Thymus (tissue), 11 donors: ENCODE measurements around the gene ENTREP3. TPM values are rescaled to one million over a fixed set of nuclear protein-coding genes. Genes with fewer than 3 reads are reported as not detected.
A peak's percentile ranks its signal among the peaks of the same experiment; 100 is the strongest.
"Not testable (repeated sequence)": the region's sequence is repeated elsewhere in the genome, so short reads cannot be mapped to it uniquely, and the experiment has no call there.

Experiments used
- DNase-seq, 9 donors: peaks; one replicate each; pipeline ENCODE4 v3.0.0-alpha.2; 2013; ENCODE audit warnings: low spot score in 9 of 9, low read depth in 6 of 9, missing footprints in 1 of 9
- H3K27ac ChIP-seq, 2 donors: one replicate each; pipeline ENCODE4 v1.5.1; 2013; ENCODE audit warnings: control low read depth in 1 of 2, low read depth in 1 of 2, low read length in 1 of 2, mild to moderate bottlenecking in 1 of 2, moderate library complexity in 1 of 2
- H3K27me3 ChIP-seq, 2 donors: one replicate each; pipeline ENCODE4 v1.5.1; 2013; ENCODE audit warnings: low read length in 1 of 2; ENCODE audit not compliant: control insufficient read depth in 2 of 2, insufficient read depth in 1 of 2
- H3K36me3 ChIP-seq, 2 donors: one replicate each; pipeline ENCODE4 v1.5.1; 2013; ENCODE audit warnings: low read length in 1 of 2, mild to moderate bottlenecking in 1 of 2, moderate library complexity in 1 of 2; ENCODE audit not compliant: control insufficient read depth in 2 of 2, insufficient read depth in 2 of 2
- H3K4me1 ChIP-seq, 2 donors: one replicate each; pipeline ENCODE4 v1.5.1; 2013; ENCODE audit warnings: low read length in 2 of 2; ENCODE audit not compliant: control insufficient read depth in 2 of 2, insufficient read depth in 2 of 2
- H3K4me3 ChIP-seq, 2 donors: one replicate each; pipeline ENCODE4 v1.5.1; 2013; ENCODE audit warnings: low read length in 2 of 2, control low read depth in 1 of 2, mild to moderate bottlenecking in 1 of 2
- H3K9me3 ChIP-seq, 2 donors: one replicate each; pipeline ENCODE4 v1.5.1; 2013; ENCODE audit warnings: low read length in 1 of 2, mild to moderate bottlenecking in 1 of 2; ENCODE audit not compliant: control insufficient read depth in 2 of 2, insufficient read depth in 1 of 2
- WGBS: extraction: QIAGEN DNeasy Blood & Tissue Kit; methylation state at CpG from one replicate; pipeline ENCODE4 v1.1.7; 2013; 5-methylcytosine and 5-hydroxymethylcytosine counted together
- polyA plus RNA-seq: library from polyadenylated mRNA; stranded (reverse); fragments of 200-250 nt; gene quantifications from one replicate; pipeline ENCODE4 v1.2.3, GENCODE V29; 2013
- total RNA-seq: library from RNA; stranded (reverse); fragments of 120-200 nt; gene quantifications from one replicate; pipeline ENCODE4 v1.2.4, GENCODE V29; 2013
- donor health status: healthy.

The ENTREP3 gene
- total and polyA plus RNA-seq, 2 donors, result 2.1 to 12.5 TPM

DNA sequence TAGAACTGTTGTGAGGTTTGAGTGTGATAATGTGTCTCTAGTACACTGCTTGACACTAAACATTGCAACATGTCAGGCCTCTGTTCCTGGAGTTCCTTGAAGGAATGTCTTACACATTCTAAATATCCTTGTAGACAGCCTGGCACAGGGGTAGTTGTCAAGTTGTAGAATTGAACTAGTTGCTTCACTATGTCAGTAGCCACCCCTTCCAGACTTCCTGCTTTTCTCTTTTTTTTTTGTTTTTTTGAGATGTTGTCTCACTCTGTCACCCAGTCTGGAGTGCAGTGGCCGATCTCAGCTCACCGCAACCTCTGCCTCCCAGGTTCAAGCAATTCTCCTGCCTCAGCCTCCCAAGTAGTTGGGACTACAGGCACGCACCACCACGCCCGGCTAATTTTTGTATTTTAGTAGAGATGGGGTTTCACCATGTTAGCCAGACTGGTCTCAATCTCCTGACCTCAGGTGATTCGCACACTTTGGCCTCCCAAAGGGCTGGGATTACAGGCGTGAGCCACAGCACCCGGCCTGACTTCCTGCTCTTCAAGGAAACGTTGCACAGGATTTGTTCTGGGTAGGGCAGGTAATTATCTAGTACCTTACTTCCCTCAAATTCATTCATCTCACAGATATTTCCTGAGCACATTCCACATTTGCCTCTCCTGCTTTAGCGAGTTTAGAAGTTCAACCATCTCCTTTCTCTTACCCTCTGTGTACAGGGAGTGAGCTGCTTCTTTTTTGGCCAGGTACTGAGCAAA, 34.9 kb downstream of the ENTREP3 start:
- not testable (repeated sequence) for DNase-seq, H3K4me3 ChIP-seq, H3K27ac ChIP-seq, H3K27me3 ChIP-seq, H3K9me3 ChIP-seq
- 96% methylated on average over 10 of the region's 10 CpGs for WGBS
- Histone ChIP-seq H3K4me1 (peaks cover 0 to 11% of the 10 kb centered on the region in 2 donors), H3K36me3 (peaks cover 7 to 18% of the 10 kb centered on the region in 2 donors)

DNA sequence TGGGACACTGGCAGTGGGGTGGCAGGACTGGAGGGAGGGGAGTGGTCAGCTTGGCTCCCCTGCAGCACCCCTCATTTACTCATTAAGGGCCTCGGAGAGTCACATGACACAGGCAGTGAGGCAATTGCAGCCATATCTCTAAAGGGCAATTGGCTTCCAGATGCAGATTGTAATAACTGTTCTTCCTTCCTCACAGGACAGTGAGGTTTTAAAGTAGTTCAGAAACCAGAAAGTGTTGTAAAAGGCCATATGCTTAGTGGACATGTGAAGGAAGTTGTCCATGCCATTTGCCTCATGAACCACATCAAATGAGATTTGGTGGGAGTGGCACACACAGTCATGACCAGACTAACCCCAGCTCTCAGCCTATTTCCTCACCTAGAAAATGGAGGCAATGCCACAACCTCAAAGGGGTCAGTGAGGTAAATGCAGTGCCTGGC, 35.7 kb downstream of the ENTREP3 start:
- no peak for DNase-seq
- WGBS, result 24% methylated on average over 1 of the region's 1 CpG
- H3K36me3 ChIP-seq, result peaks cover 7 to 18% of the 10 kb centered on the region in 2 donors
- no peak overlapping the region for H3K4me3 ChIP-seq
- H3K9me3 ChIP-seq, result no peaks in the 10 kb centered on the region
- H3K27ac ChIP-seq, result no peak overlapping the region
- H3K4me1 ChIP-seq, result peaks cover 0 to 9% of the 10 kb centered on the region in 2 donors
- H3K27me3 ChIP-seq, result no peaks in the 10 kb centered on the region

DNA sequence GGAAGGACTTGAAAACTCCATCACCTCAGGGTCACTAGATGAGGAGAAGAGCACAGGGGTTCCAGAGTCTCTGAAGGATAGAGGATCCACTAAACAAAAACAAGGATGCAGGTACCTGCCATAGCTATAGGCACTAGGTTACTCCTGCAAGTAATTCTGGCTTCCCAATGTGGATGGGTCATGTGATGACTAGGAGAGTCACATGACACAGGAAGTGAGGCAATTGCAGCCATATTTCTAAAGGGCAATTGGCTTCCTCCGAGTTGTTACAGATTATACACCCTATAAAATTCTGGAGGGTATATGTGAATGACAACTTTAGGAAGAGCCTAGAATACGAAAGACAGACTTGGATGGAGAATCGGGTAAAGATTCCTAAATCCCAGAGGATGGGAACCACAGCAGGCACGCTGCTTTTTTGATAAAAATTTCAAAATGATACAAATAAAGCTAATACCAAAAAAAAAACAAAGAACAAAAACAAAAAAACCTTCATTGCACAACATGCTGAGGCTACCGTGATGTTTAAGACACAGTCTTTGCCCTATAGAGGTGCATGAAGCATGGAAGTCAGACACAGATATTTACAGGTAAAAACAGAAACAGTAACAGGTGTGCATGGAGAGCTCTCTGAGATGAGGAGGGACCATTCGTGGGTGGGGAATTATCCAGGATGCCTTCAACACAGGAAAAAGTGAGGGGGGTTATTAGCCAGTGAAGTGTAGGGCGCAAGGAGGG, 36.3 kb downstream of the ENTREP3 start:
- H3K4me3 ChIP-seq, result no peak overlapping the region
- peak in 3 of 9 donors; percentile 45 to 74 (median 68) for DNase-seq
- 68% methylated on average over 7 of the region's 7 CpGs for WGBS
- no peaks in the 10 kb centered on the region for H3K27me3 ChIP-seq
- no peak overlapping the region for H3K27ac ChIP-seq
- no peaks in the 10 kb centered on the region for H3K9me3 ChIP-seq
- peaks cover 0 to 9% of the 10 kb centered on the region in 2 donors for H3K4me1 ChIP-seq
- peaks cover 5 to 14% of the 10 kb centered on the region in 2 donors for H3K36me3 ChIP-seq

DNA sequence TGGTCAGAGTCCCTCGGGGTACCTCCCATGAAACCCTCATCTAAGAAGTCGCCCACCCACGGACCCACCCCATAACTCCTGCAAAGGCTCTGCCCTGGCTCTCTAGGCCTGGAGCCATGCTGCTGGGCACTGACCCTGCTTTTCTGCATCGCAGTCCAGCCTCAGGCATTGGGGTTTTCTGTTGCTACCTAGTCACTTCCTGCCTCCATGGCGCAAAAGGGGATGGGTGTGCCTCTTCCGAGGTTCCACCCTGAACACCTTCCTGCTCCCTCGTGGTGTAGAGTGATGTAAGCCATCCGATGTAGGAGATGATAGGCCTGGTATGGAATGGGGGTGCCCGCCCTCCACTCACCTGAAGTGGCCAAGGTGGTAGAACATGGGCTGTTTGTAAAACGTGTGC, 40.6 kb downstream of the ENTREP3 start:
- 87% methylated on average over 9 of the region's 10 CpGs for WGBS
- not testable (repeated sequence) for DNase-seq, H3K27me3 ChIP-seq, H3K9me3 ChIP-seq, H3K4me3 ChIP-seq, H3K27ac ChIP-seq
- Histone ChIP-seq H3K4me1 (peaks cover 0 to 10% of the 10 kb centered on the region in 2 donors), H3K36me3 (peaks cover 8 to 16% of the 10 kb centered on the region in 2 donors)

DNA sequence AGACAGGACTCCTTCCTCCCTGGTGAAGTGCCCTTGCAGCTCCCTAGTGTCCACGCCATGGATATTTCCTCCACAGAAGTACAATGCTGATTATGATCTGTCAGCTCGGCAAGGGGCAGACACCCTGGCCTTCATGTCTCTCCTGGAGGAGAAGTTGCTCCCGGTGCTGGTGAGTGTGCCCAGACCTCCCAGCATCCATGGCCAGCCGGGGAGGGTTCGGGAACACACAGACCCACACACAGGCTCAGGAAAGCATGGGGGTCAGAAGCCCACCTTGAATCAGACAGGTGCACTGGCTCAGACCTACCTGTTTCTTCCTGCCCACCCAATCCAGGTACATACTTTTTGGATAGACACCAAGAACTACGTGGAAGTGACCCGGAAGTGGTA, 43.2 kb downstream of the ENTREP3 start:
- Histone ChIP-seq H3K36me3 (peaks cover 8 to 14% of the 10 kb centered on the region in 2 donors), H3K4me1 (peaks cover 15 to 26% of the 10 kb centered on the region in 2 donors)
- H3K4me3 ChIP-seq, H3K27ac ChIP-seq, DNase-seq, H3K9me3 ChIP-seq, H3K27me3 ChIP-seq: not testable (repeated sequence)
- WGBS, result 94% methylated on average over 7 of the region's 7 CpGs

DNA sequence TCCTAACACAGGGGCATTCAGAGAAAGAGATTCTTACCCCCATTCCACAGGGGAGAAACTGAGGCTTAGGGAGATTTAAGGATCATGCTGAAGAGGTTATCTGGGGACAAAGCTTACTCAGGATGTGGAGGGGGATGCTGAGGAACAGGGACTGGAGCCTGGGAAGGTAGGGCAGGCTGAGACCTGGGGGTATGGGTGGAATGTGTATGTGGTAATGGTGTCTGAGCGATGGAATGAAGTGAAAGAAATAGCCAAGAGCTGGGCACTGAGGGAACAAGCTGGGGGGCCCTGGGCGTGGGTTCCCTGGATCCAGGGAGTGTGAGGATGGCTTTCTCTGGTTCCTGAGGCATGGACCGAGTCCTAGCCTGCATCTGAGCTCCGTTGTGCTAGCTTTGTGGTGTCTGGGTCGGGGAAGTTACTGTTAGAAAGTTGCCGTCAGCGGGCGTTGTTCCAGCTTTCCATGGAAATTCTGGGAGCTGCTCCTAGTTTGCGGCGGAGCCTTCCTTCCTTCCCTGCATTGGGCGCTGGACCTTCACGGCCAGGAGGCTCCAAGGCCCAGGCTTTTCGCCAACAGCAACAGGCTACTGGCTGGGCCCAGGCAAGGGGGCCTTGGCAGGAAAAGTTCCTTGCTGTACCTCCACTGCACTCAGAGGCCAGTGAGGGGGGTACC, 43.8 kb downstream of the ENTREP3 start:
- Histone ChIP-seq H3K36me3 (peaks cover 8 to 14% of the 10 kb centered on the region in 2 donors), H3K4me1 (peaks cover 16 to 30% of the 10 kb centered on the region in 2 donors)
- WGBS, result 95% methylated on average over 13 of the region's 13 CpGs
- not testable (repeated sequence) for H3K27ac ChIP-seq, H3K4me3 ChIP-seq, DNase-seq, H3K27me3 ChIP-seq, H3K9me3 ChIP-seq

DNA sequence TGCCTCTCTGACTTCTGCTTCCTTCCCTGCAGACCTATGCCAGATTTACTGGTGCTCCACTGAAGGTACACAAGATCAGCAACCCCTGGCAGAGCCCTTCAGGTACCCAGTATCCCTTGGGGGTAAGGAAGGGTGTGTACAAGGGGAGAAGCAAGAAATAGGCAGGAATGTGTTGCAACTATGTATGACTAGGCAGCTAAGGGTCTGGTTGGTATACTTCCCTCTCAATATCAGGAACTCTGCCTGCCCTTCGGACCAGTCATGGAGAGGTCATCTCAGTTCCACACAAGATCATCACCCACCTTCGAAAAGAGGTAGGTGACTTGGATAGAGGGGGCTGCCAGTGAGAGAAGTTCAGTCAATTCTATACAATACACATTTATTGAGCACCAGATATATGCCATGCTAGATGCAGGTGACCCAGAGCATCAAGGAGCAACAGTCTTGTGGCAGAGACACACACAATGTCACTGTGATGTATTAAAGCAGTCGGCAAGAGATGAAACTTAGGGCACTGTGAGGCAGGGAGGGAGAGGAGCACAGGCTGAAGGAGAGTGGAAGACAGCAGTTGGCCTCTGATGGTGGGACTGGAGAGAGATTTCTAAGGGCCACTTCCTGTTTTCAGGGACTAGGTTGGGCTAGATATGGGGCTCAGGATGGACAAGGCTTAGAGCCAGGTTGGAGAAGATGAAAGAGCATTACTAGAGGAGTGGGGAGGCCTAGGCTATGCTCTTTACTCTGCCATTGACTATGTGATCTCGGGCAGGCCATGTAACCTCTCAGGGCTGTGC, 44.8 kb downstream of the ENTREP3 start:
- no peak overlapping the region for H3K27ac ChIP-seq
- no peak overlapping the region for H3K4me3 ChIP-seq
- peaks cover 16 to 30% of the 10 kb centered on the region in 2 donors for H3K4me1 ChIP-seq
- WGBS, result 97% methylated on average over 4 of the region's 4 CpGs
- H3K9me3 ChIP-seq, result no peaks in the 10 kb centered on the region
- peaks cover 0 to 3% of the 10 kb centered on the region in 2 donors for H3K27me3 ChIP-seq
- H3K36me3 ChIP-seq, result peaks cover 8 to 9% of the 10 kb centered on the region in 2 donors
- DNase-seq, result no peak

DNA sequence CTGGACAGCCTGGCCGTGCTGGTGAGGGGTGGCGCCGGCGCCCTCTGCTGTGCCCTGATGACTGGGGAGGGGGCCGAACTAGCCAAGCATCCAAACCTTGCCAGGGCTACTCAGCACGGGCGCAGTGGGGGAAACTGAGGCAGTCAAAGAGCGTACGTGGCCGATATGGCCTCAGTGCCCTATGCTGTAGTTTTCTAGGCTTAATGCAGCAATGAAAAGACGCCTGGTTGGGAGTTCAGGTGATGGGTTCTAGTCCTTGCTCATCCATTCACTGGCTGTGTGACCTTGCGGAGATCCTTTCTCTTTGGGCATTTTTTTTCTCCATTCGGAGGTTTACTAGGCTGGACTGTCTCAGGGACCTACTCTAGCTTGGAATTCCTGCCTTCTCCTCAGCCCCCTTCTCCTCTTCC, 46.0 kb downstream of the ENTREP3 start:
- H3K27ac ChIP-seq, result peak overlapping the region; percentile 62 to 96
- peaks cover 0 to 3% of the 10 kb centered on the region in 2 donors for H3K27me3 ChIP-seq
- no peak for DNase-seq
- 5% methylated on average over 13 of the region's 13 CpGs for WGBS
- H3K4me3 ChIP-seq, result peak overlapping the region; percentile 97 to 99
- H3K4me1 ChIP-seq, result peaks cover 16 to 30% of the 10 kb centered on the region in 2 donors
- no peaks in the 10 kb centered on the region for H3K9me3 ChIP-seq
- peaks cover 5 to 8% of the 10 kb centered on the region in 2 donors for H3K36me3 ChIP-seq
